Measurements from ENCODE around the gene PRKCE. TPM values are rescaled to one million over a fixed set of nuclear protein-coding genes. Genes with fewer than 3 reads are reported as not detected.

The PRKCE gene
- total and polyA plus RNA-seq, 2 experiments from 2014 or later: 9.6 to 11.9 TPM

DNA sequence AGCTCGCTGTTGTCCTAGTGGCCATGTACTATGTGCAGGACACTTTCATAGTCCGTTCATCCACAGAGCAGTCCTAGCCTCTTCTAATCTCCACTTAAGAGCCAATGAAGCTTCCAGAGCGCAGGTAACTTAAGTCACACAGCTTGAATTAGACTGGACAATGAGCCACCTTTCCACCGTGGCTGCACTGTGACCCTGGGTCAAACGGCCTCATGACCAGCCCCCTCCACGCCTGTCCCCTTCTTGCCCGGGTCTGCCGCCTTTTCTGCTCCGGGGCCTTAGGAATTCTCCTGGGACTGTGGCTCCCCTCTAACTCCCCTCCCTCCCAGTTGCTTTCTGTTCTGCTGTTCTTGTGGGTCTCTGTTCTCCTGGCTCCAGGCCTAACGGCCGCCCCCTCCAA is 8.4 kb upstream of the PRKCE start:
- no peak for DNase-seq (ENCODE audit: low spot score)
- peak overlapping the region; percentile 91 for H2AFZ ChIP-seq

DNA sequence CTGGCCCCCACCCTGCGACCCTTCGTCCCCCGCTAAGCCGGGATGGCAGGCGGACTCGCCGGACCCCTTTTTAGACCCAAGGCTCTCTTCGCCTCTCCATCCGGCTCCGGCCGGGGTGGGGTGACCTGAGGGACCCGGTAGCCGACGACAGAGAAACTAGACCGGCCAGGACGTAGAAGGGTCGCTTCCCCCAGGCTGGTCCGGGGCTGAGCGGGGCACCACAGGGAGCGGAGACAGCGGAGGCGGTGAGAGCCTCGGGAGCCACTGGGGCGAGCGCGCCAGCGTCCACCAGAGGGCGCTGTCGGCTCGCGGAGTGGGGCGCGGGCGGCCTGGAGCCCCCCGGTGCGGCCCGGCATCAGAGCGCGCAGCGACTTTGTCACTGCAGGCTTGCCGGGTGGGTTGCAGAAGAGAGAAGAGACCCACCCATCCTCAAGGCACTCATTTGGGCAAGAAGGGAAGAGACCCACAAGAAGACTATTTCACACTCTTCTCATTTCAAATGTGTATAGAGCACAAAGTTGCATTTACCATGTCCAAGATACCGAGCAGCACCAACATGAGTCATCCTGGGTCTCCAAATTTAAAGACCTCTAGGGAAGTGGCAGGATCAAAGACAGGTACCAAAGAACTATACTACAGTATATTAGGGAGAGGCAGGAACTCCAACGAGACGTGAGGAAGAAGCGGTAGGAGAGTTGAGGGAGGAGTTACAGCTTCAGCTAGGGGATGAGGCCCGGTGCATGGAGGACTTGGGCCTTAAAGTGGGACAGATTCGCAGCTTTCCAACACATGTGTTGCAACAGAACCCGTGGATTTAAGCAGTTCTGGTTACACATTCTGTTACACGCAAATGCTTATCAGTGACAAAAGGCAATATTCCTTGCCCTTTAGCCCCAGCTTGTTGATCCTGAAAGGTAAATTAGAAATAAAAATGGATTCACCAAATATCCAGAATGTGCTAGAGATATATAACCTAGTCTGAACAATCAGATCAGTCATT is 7.6 kb upstream of the PRKCE start:
- Histone ChIP-seq H3K36me3 (replicated peaks; ENCODE audit: insufficient read depth, low read depth) (no peaks in the 10 kb centered on the region), H3K27ac (no peak overlapping the region), H3K9me3 (ENCODE audit: low read depth) (no peaks in the 10 kb centered on the region), H3K4me2 (peak overlapping the region; percentile 99), H3K9me2 (replicated peaks; ENCODE audit: insufficient read depth) (no peaks in the 10 kb centered on the region), H3K79me2 (no peaks in the 10 kb centered on the region), H3K4me1 (ENCODE audit: insufficient read depth) (peaks cover 5% of the 10 kb centered on the region), H3K27me3 (peaks cover 19% of the 10 kb centered on the region), H3K4me3 (peak overlapping the region; percentile 89), H4K20me1 (ENCODE audit: insufficient read depth, poor library complexity, severe bottlenecking) (no peaks in the 10 kb centered on the region), H2AFZ (peak overlapping the region; percentile 91)
- WGBS (ENCODE audit: low lambda C conversion rate, missing lambda C conversion rate): 25% methylated on average over 35 of the region's 49 CpGs
- DNase-seq (ENCODE audit: low spot score): peak; percentile 84
- TF ChIP-seq, protein P1, sequence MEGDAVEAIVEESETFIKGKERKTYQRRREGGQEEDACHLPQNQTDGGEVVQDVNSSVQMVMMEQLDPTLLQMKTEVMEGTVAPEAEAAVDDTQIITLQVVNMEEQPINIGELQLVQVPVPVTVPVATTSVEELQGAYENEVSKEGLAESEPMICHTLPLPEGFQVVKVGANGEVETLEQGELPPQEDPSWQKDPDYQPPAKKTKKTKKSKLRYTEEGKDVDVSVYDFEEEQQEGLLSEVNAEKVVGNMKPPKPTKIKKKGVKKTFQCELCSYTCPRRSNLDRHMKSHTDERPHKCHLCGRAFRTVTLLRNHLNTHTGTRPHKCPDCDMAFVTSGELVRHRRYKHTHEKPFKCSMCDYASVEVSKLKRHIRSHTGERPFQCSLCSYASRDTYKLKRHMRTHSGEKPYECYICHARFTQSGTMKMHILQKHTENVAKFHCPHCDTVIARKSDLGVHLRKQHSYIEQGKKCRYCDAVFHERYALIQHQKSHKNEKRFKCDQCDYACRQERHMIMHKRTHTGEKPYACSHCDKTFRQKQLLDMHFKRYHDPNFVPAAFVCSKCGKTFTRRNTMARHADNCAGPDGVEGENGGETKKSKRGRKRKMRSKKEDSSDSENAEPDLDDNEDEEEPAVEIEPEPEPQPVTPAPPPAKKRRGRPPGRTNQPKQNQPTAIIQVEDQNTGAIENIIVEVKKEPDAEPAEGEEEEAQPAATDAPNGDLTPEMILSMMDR (IDR thresholded peaks at IDR 0.05; ENCODE audit: poor library complexity): peak; percentile 95
- no peak for TF ChIP-seq EZH2 (IDR thresholded peaks at IDR 0.05; ENCODE audit: borderline replicate concordance)

More for the DNA sequence above, 8.4 kb upstream of the PRKCE start:
- no peaks in the 10 kb centered on the region for H4K20me1 ChIP-seq (ENCODE audit: insufficient read depth, poor library complexity, severe bottlenecking)
- H3K4me3 ChIP-seq: peak overlapping the region; percentile 89
- H3K4me1 ChIP-seq (ENCODE audit: insufficient read depth): peaks cover 4% of the 10 kb centered on the region
- no peaks in the 10 kb centered on the region for H3K9me2 ChIP-seq (replicated peaks; ENCODE audit: insufficient read depth)
- WGBS (ENCODE audit: low lambda C conversion rate, missing lambda C conversion rate): 34% methylated on average over 10 of the region's 11 CpGs
- H3K27me3 ChIP-seq: peaks cover 19% of the 10 kb centered on the region
- H3K4me2 ChIP-seq: peak overlapping the region; percentile 99
- H3K9me3 ChIP-seq (ENCODE audit: low read depth): no peaks in the 10 kb centered on the region
- H3K27ac ChIP-seq: no peak overlapping the region
- no peaks in the 10 kb centered on the region for H3K36me3 ChIP-seq (replicated peaks; ENCODE audit: insufficient read depth, low read depth)
- no peak for TF ChIP-seq EZH2phosphoT487 (IDR thresholded peaks at IDR 0.05; ENCODE audit: low read depth, severe bottlenecking, unreplicated experiment)
- no peak for TF ChIP-seq EZH2 (IDR thresholded peaks at IDR 0.05; ENCODE audit: borderline replicate concordance)
- TF ChIP-seq, protein P1 (IDR thresholded peaks at IDR 0.05; ENCODE audit: poor library complexity): no peak
- H3K79me2 ChIP-seq: no peaks in the 10 kb centered on the region

DNA sequence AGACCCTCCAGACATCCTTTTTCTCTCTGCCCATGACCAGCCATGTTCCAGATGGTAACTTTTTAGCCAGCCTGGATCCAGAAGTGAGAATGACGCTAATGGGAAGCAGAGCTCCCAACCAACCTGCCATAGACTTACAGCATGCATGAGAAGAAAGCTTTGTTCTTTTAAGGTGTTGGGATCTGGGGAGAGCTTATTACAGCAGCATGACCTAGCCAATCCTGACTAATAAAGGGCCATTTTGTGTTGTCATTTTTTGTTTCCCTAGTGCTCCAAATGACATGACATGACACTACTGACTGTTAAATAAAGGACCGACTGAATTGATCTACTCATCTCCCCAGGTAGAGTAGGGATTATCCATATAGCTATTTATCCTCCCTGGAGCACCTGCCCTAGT is 5.2 kb upstream of the PRKCE start:
- Histone ChIP-seq H3K4me2 (no peak overlapping the region), H3K9me3 (ENCODE audit: low read depth) (no peaks in the 10 kb centered on the region), H3K9me2 (replicated peaks; ENCODE audit: insufficient read depth) (no peaks in the 10 kb centered on the region), H3K36me3 (replicated peaks; ENCODE audit: insufficient read depth, low read depth) (no peaks in the 10 kb centered on the region), H3K27ac (no peak overlapping the region), H4K20me1 (ENCODE audit: insufficient read depth, poor library complexity, severe bottlenecking) (no peaks in the 10 kb centered on the region), H3K4me3 (no peak overlapping the region), H3K4me1 (ENCODE audit: insufficient read depth) (peaks cover 10% of the 10 kb centered on the region), H2AFZ (no peak overlapping the region), H3K79me2 (no peaks in the 10 kb centered on the region), H3K27me3 (peaks cover 9% of the 10 kb centered on the region)
- no peak for DNase-seq (ENCODE audit: low spot score)
- 95% methylated on average over 2 of the region's 2 CpGs for WGBS (ENCODE audit: low lambda C conversion rate, missing lambda C conversion rate)
- TF ChIP-seq EZH2phosphoT487 (IDR thresholded peaks at IDR 0.05; ENCODE audit: low read depth, severe bottlenecking, unreplicated experiment): no peak
- TF ChIP-seq, protein P1 (IDR thresholded peaks at IDR 0.05; ENCODE audit: poor library complexity): no peak
